ENCODE results near the gene APOA4.

GRCh38 chr11:116808262-116809175 is 14.6 kb downstream of the APOA4 start:
- TF ChIP-seq CTCF (IDR thresholded peaks at IDR 0.05; ENCODE audit: poor library complexity, severe bottlenecking) (no peak), EZH2 (IDR thresholded peaks at IDR 0.05; ENCODE audit: borderline replicate concordance, insufficient read depth, low read length, poor library complexity, severe bottlenecking) (no peak), TAF1 (IDR thresholded peaks at IDR 0.05; ENCODE audit: low read depth) (no peak), REST (IDR thresholded peaks at IDR 0.05; ENCODE audit: borderline replicate concordance) (no peak), EP300 (conservative IDR thresholded peaks at IDR 0.05; ENCODE audit: poor library complexity, severe bottlenecking) (no peak)
